ENCODE results near the gene IL9R.
"Not testable (repeated sequence)": the region's sequence is repeated elsewhere in the genome, so short reads cannot be mapped to it uniquely, and the experiment has no call there.

The IL9R gene, protein sequence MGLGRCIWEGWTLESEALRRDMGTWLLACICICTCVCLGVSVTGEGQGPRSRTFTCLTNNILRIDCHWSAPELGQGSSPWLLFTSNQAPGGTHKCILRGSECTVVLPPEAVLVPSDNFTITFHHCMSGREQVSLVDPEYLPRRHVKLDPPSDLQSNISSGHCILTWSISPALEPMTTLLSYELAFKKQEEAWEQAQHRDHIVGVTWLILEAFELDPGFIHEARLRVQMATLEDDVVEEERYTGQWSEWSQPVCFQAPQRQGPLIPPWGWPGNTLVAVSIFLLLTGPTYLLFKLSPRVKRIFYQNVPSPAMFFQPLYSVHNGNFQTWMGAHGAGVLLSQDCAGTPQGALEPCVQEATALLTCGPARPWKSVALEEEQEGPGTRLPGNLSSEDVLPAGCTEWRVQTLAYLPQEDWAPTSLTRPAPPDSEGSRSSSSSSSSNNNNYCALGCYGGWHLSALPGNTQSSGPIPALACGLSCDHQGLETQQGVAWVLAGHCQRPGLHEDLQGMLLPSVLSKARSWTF

DNA sequence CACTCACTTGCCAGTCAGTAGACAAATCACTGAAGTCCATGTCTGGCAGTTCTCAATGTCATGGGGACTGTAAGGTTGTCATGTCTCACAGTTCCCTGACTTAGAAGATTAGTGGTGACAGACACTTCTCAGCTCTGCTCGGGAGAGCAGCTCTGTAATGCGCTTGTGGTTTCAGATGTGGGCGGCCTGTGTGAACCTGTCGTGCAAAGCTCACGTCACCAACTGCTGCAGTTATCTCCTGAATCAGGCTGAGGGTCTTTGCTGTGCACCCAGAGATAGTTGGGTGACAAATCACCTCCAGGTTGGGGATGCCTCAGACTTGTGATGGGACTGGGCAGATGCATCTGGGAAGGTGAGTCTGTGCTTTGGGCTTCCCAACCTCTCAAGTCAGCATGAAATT, at the start of gene IL9R:
IL9R (plus strand) TSS at position 261 of the 400 bp plus-strand sequence; CDS start at position 325, 64 bp downstream.
- in situ Hi-C loops (cut with HindIII; ENCODE audit: low sequenced_read_pairs), result no loop called here

DNA sequence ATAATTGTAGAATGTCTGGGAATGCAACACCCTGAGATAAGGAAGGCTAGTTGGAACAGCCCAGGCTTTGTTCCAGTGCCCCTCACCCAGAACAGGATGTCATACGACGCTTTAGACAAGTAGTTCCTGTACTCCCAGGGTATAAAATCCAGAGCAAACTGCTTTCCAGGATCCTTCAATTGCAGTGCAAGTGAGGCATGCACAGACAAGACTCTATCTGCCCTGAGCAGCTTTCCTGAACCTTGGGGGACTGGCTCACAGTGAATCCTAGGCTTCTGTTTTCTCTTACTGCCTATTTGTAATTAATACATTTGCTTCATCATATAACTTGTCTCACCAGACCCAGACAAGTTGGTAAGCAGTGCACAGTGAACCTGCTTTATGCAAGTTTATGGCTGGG, 48.4 kb upstream of the IL9R start:
- in situ Hi-C loops (cut with HindIII; ENCODE audit: low sequenced_read_pairs), result no loop called here

DNA sequence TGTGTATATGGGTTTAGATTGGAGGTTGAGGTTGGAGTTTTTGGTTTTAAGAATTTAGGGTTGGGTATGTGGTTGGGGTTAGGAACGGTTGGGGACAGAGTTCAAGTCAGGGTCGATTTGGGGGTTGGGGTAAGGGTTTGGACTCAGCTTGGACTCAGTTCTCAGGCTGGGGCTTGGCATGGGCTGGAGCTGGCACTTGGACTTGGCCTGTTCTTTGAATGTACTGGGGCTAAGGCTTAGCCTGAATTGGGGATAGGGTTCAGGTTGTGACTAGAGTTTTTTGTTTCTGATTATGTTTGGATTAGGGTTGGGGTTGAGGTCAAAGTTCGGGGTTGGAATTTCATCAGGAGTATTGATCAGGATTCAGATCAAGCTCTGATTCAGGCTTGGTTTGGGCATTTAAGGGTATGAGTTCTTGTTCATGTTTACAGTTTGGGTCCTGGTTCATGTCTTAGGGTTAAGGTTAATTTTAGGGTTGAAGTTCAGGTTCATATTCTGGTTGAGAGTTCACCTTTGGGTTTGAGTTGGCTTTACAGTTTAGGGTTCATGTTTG, 46.2 kb upstream of the IL9R start:
- in situ Hi-C loops (cut with HindIII; ENCODE audit: low sequenced_read_pairs), result no loop called here

- in situ Hi-C loops (cut with HindIII; ENCODE audit: low sequenced_read_pairs), result no loop called here
Observed at GRCh38 chrX:155953055-155953454, 44.4 kb upstream of the IL9R start.

DNA sequence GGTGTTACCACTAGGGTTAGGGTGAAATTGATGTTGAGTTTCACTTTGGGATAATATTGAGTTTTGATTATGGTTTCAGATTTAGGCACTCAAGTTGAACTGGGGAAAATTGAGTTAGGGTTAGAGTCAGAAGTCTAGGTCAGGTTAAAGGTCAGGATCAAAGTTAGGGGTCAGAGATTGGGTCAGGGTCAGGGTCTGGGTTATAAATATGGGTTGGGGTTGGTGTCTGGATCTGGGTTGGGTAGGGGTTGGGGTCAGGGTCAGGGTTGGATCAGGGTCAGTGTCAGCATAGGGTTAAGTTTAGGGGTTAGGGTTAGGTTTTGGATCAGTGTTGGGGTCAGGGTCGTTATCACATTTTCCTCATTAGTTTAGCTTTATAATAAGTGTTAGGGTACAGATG, 42.7 kb upstream of the IL9R start:
- in situ Hi-C loops (cut with HindIII; ENCODE audit: low sequenced_read_pairs), result no loop called here

GRCh38 chrX:155956099-155956498, 41.4 kb upstream of the IL9R start:
- in situ Hi-C loops (cut with HindIII; ENCODE audit: low sequenced_read_pairs), result no loop called here

- in situ Hi-C loops (cut with HindIII; ENCODE audit: low sequenced_read_pairs), result no loop called here
Observed at GRCh38 chrX:155956649-155957048, 40.8 kb upstream of the IL9R start.

DNA sequence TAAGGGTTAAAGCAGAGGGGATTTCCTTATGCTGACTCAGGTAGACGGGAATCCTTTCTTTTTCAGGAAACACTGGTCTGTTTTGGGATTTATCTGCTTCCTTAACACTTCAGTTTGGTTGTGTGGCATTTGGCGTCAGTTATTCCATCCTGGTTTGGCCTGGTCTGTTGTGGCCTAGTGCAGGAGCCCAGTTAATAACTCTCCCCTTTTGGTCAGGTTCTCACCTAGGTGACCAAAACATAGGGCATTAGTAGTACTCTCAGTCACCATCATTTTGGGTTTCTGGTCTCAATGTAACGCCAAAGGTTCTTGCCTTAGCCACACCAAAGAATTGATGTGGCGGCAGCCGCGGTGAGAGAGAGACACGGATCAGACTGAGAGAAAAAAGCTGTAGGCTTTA, 39.7 kb upstream of the IL9R start:
- in situ Hi-C loops (cut with HindIII; ENCODE audit: low sequenced_read_pairs), result no loop called here

- in situ Hi-C loops (cut with HindIII; ENCODE audit: low sequenced_read_pairs), result no loop called here
Observed at GRCh38 chrX:155959018-155959587, 38.4 kb upstream of the IL9R start.

GRCh38 chrX:155962906-155963305, 34.6 kb upstream of the IL9R start:
- in situ Hi-C loops (cut with HindIII; ENCODE audit: low sequenced_read_pairs), result no loop called here

DNA sequence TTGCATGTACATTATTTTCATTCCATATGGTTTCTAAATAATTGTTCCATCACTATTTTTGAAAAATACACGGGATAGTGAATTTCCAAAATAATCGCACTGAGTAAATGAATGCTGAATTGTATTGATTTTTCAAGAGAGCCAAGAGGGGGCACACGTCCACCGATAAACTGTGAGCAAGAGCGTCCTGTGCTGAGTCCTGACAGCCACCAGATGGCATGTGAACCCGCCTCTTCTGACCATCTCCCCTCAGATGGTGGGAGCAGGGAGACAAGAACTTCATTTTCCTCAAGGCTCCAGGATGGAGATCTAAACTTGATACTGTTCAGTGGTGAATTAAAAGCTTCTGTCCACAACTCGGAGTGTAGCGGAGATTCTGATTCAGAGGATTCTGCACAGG, 30.6 kb upstream of the IL9R start:
- in situ Hi-C loops (cut with HindIII; ENCODE audit: low sequenced_read_pairs), result no loop called here

DNA sequence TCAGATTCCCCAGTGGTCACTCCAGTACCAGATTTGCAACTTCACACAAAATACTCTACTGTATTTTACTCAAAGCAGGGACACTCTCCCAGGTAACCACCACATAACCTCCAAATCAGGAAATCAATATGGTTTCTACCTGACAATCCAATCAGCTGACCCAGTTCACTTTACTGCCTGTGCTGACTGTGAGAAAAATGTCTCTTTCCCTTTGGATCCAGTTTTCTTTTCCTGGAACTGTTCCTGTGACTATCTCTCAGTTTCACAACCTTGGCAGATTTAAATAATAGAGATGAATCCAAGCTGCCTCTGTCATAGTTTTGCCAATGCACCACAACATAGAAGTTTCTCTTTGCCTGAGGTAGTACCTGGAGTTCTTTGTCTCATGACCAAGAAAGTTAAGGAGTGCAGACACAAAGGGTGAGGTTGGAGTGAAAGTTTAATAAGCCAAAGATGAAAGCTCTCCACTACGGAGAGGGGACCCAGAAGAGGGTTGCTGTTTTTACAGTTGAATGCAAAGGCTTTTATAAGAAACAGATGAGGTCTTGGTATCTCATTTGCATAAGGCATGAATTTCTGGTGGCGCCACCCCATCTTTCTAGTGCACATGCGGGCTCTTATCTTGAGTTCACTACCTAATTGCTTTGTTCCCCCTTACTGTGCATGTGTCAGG, 29.7 kb upstream of the IL9R start:
- in situ Hi-C loops (cut with HindIII; ENCODE audit: low sequenced_read_pairs), result no loop called here

DNA sequence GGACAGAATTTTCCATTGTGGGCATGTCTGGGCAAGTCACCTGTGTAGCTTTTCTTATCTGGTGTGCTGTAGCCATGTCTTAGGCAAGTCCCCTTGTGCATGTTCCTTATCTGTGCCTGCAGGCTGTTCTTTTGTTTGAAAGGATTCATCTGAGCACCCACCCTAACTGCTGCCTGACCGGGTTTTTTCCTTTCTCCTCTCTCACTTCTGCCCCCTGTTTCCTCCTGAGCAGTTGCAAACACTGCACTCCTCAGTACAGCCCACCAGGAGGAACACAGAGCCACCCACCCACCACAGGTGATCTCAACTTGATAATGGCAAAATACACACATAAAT, 29.2 kb upstream of the IL9R start:
- in situ Hi-C loops (cut with HindIII; ENCODE audit: low sequenced_read_pairs), result no loop called here

- in situ Hi-C loops (cut with HindIII; ENCODE audit: low sequenced_read_pairs), result no loop called here
Observed at GRCh38 chrX:155968791-155969190, 28.7 kb upstream of the IL9R start.

DNA sequence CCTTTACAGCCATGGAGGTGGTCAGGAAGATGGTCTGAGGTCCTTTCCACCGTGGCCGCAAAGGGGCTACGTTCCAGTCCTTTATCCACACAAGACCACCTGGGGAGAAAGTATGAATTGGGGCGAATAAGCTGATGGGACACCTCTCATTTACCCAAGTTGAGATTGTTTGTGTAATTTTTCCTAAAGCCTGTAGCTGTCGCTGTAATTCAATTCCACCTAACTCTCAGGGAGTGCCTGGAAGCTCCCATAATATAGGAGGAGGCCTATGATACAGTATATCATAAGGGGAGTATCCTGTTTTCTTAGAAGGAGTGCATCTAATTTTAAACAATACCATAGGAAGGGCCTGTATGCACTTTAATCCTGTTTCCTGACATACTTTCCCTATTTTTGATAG, 25.8 kb upstream of the IL9R start:
- in situ Hi-C loops (cut with HindIII; ENCODE audit: low sequenced_read_pairs), result not testable (repeated sequence)

DNA sequence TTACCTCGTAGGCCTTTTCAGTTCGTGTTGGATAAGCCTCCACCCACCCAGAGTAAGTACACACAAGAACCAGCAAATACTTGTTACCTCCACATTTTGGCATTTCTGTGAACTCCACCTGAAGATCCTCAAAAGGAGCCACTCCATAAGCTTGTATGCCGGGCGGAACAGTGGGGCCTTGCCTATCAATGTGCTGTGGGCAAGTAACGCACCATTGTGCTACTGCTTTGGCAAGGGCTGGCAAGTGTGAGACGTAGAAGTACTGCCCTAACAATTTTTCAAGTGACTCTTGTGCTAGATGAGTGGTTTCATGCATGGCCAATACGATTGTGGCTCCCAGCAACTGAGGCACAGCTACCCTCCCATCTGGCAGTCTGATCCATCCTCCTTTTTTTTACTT, 25.3 kb upstream of the IL9R start:
- in situ Hi-C loops (cut with HindIII; ENCODE audit: low sequenced_read_pairs), result not testable (repeated sequence)

DNA sequence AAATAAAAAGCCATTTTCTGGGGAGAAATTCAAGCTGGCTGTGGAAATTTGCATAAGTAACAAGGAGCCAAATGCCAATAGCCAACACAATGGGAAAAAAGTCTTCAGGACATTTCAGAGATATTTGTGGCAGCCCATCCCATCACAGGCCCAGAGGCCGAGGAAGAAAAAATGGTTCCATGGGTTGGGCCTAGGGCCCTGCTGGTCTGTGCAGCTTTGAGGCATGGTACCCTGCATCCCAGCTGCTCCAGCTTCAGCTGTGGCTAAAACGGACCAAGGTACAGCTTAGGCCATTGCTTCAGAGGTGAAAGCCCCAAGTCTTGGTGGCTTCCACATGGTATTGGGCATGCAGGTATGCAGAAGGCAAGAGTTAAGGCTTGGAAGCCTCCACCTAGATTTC, 14.2 kb upstream of the IL9R start:
- in situ Hi-C loops (cut with HindIII; ENCODE audit: low sequenced_read_pairs), result no loop called here

- in situ Hi-C loops (cut with HindIII; ENCODE audit: low sequenced_read_pairs), result no loop called here
Observed at GRCh38 chrX:155985208-155985607, 12.3 kb upstream of the IL9R start.

- in situ Hi-C loops (cut with HindIII; ENCODE audit: low sequenced_read_pairs), result not testable (repeated sequence)
Observed at GRCh38 chrX:155986995-155987394, 10.5 kb upstream of the IL9R start.

DNA sequence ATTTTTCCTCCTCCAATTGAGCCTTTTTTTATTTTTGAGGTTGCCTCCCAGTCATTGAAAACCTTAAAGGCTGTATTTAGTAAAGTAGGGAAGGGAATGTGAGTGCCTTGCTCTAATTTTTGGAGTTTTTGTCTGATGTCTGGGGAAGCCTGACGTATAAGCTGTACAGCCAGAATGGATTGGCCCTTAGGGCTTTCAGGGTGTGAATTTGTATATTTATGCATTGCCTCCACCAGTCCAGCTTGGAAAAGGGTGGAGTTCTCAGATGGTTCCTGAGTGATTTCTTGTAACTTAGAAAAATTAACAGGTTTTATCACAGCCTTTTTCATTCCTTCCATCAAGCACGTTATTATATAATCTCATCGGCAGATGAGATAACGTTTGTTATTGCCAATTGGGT, 8.6 kb upstream of the IL9R start:
- in situ Hi-C loops (cut with HindIII; ENCODE audit: low sequenced_read_pairs), result no loop called here

- in situ Hi-C loops (cut with HindIII; ENCODE audit: low sequenced_read_pairs), result no loop called here
Observed at GRCh38 chrX:155993421-155993820, 4.1 kb upstream of the IL9R start.
